ENCODE measurements around the gene CBFB. TPM values are rescaled to one million over a fixed set of nuclear protein-coding genes. Genes with fewer than 3 reads are reported as not detected.

CBFB gene
- total RNA-seq, 2 experiments from 2014 or later, result 235 to 241 TPM

GRCh38 chr16:67017421-67017750, 11.6 kb upstream of the CBFB start:
- H3K36me3 Mint-ChIP-seq (ENCODE audit: low read depth), result peaks cover under 1% of the 10 kb centered on the region
- ATAC-seq (no peak), DNase-seq (no peak)
- peaks cover 43% of the 10 kb centered on the region for H3K4me1 Mint-ChIP-seq (ENCODE audit: low read depth)
- H3K27me3 Mint-ChIP-seq (ENCODE audit: low read depth), result no peaks in the 10 kb centered on the region
- peak overlapping the region; percentile 54 for H3K27ac Mint-ChIP-seq
- ChIA-PET CTCF (interaction anchor here (0.8 to 8.1 kb wide), 48 partner anchors 8 to 173 kb away, joined by 3 to 149 read pairs (median 8); partner anchors contain the start of genes B3GNT9, CBFB, CES3 and EXOC3L1), POLR2A (interaction anchor here (0.9 to 3.8 kb wide), 10 partner anchors 11 to 175 kb away, joined by 3 to 18 read pairs (median 4); partner anchors contain the start of genes B3GNT9, CBFB, FBXL8 and TRADD)
- no peaks in the 10 kb centered on the region for H3K9me3 Mint-ChIP-seq (ENCODE audit: insufficient read depth)
- no peak overlapping the region for H3K4me3 Mint-ChIP-seq

GRCh38 chr16:67017810-67018488, 11.0 kb upstream of the CBFB start:
- ChIA-PET CTCF (interaction anchor here (0.6 to 8.1 kb wide), 65 partner anchors 9 to 458 kb away, joined by 3 to 149 read pairs (median 6); partner anchors contain the start of genes B3GNT9, CBFB, CES3 and E2F4), POLR2A (interaction anchor here (0.7 to 3.8 kb wide), 13 partner anchors 10 to 464 kb away, joined by 3 to 18 read pairs (median 4); partner anchors contain the start of genes B3GNT9, CBFB, FBXL8 and TRADD)
- ATAC-seq, result peak; percentile 78
- Mint-ChIP-seq H3K27me3 (ENCODE audit: low read depth) (no peaks in the 10 kb centered on the region), H3K27ac (peak overlapping the region; percentile 54), H3K36me3 (ENCODE audit: low read depth) (no peaks in the 10 kb centered on the region), H3K4me3 (no peak overlapping the region), H3K9me3 (ENCODE audit: insufficient read depth) (no peaks in the 10 kb centered on the region), H3K4me1 (ENCODE audit: low read depth) (peaks cover 46% of the 10 kb centered on the region)
- DNase-seq, result peak; percentile 94

GRCh38 chr16:67019171-67019570, 9.8 kb upstream of the CBFB start:
- H3K27ac Mint-ChIP-seq, result no peak overlapping the region
- DNase-seq (no peak), ATAC-seq (no peak)
- no peaks in the 10 kb centered on the region for H3K36me3 Mint-ChIP-seq (ENCODE audit: low read depth)
- no peak overlapping the region for H3K4me3 Mint-ChIP-seq
- ChIA-PET POLR2A (interaction anchor here (0.9 to 3.8 kb wide), 3 partner anchors 9 to 463 kb away, joined by 3 to 18 read pairs (median 4); partner anchors contain the start of gene CBFB), CTCF (interaction anchor here (0.9 to 8.1 kb wide), 21 partner anchors 9 to 228 kb away, joined by 3 to 149 read pairs (median 14); partner anchors contain the start of genes B3GNT9, CBFB, EXOC3L1 and FBXL8)
- no peaks in the 10 kb centered on the region for H3K9me3 Mint-ChIP-seq (ENCODE audit: insufficient read depth)
- no peaks in the 10 kb centered on the region for H3K27me3 Mint-ChIP-seq (ENCODE audit: low read depth)
- peaks cover 45% of the 10 kb centered on the region for H3K4me1 Mint-ChIP-seq (ENCODE audit: low read depth)

- no peak overlapping the region for H3K27ac Mint-ChIP-seq
- POLR2A ChIA-PET, result interaction anchor here (1.6 kb wide), 1 partner anchor 8 kb away, joined by 6 read pairs; no protein-coding TSS in a partner anchor
- DNase-seq (no peak), ATAC-seq (no peak)
- H3K4me1 Mint-ChIP-seq (ENCODE audit: low read depth), result peaks cover 38% of the 10 kb centered on the region
- H3K9me3 Mint-ChIP-seq (ENCODE audit: insufficient read depth), result no peaks in the 10 kb centered on the region
- CTCF ChIA-PET, result interaction anchor here (1.2 to 8.1 kb wide), 3 partner anchors 67 to 134 kb away, joined by 3 to 134 read pairs (median 16); no protein-coding TSS in a partner anchor
- no peak overlapping the region for H3K4me3 Mint-ChIP-seq
- no peaks in the 10 kb centered on the region for H3K27me3 Mint-ChIP-seq (ENCODE audit: low read depth)
- no peaks in the 10 kb centered on the region for H3K36me3 Mint-ChIP-seq (ENCODE audit: low read depth)
Measured at GRCh38 chr16:67021321-67021720, 7.6 kb upstream of the CBFB start.

- Mint-ChIP-seq H3K27ac (no peak overlapping the region), H3K4me3 (no peak overlapping the region), H3K36me3 (ENCODE audit: low read depth) (no peaks in the 10 kb centered on the region), H3K4me1 (ENCODE audit: low read depth) (peaks cover 34% of the 10 kb centered on the region), H3K9me3 (ENCODE audit: insufficient read depth) (no peaks in the 10 kb centered on the region), H3K27me3 (ENCODE audit: low read depth) (no peaks in the 10 kb centered on the region)
- CTCF ChIA-PET, result interaction anchor here (0.6 to 8.1 kb wide), 5 partner anchors 9 to 133 kb away, joined by 3 to 134 read pairs (median 5); no protein-coding TSS in a partner anchor
- POLR2A ChIA-PET, result interaction anchor here (0.5 to 1.6 kb wide), 3 partner anchors 9 to 97 kb away, joined by 3 to 6 read pairs (median 3); partner anchors contain the start of gene RRAD
- ATAC-seq (no peak), DNase-seq (peak; percentile 4)
Measured at GRCh38 chr16:67022531-67023214, 6.3 kb upstream of the CBFB start.

- Mint-ChIP-seq H3K27ac (peak overlapping the region; percentile 65), H3K36me3 (ENCODE audit: low read depth) (no peaks in the 10 kb centered on the region), H3K9me3 (ENCODE audit: insufficient read depth) (no peaks in the 10 kb centered on the region), H3K27me3 (ENCODE audit: low read depth) (no peaks in the 10 kb centered on the region), H3K4me1 (ENCODE audit: low read depth) (peaks cover 32% of the 10 kb centered on the region), H3K4me3 (no peak overlapping the region)
- ChIA-PET POLR2A (interaction anchor here (0.6 kb wide), 1 partner anchor 10 kb away, joined by 3 read pairs; no protein-coding TSS in a partner anchor), CTCF (interaction anchor here (1.7 kb wide), 1 partner anchor 132 kb away, joined by 5 read pairs; no protein-coding TSS in a partner anchor)
- ATAC-seq (no peak), DNase-seq (peak; percentile 10)
Measured at GRCh38 chr16:67023689-67024088, 5.3 kb upstream of the CBFB start.

GRCh38 chr16:67024384-67025209, 4.4 kb upstream of the CBFB start:
- H3K27ac Mint-ChIP-seq, result peak overlapping the region; percentile 81
- ATAC-seq (no peak), DNase-seq (peak; percentile 17)
- H3K4me3 Mint-ChIP-seq, result no peak overlapping the region
- POLR2A ChIA-PET, result interaction anchor here (0.6 kb wide), 1 partner anchor 11 kb away, joined by 3 read pairs; no protein-coding TSS in a partner anchor
- no peaks in the 10 kb centered on the region for H3K9me3 Mint-ChIP-seq (ENCODE audit: insufficient read depth)
- H3K27me3 Mint-ChIP-seq (ENCODE audit: low read depth), result no peaks in the 10 kb centered on the region
- H3K4me1 Mint-ChIP-seq (ENCODE audit: low read depth), result peaks cover 32% of the 10 kb centered on the region
- CTCF ChIA-PET, result interaction anchor here (1.1 to 4.3 kb wide), 6 partner anchors 11 to 136 kb away, joined by 3 to 17 read pairs (median 4); partner anchors contain the start of genes FBXL8 and TRADD
- no peaks in the 10 kb centered on the region for H3K36me3 Mint-ChIP-seq (ENCODE audit: low read depth)

- Mint-ChIP-seq H3K4me3 (no peak overlapping the region), H3K27me3 (ENCODE audit: low read depth) (no peaks in the 10 kb centered on the region), H3K9me3 (ENCODE audit: insufficient read depth) (no peaks in the 10 kb centered on the region), H3K36me3 (ENCODE audit: low read depth) (peaks cover 4% of the 10 kb centered on the region), H3K27ac (peak overlapping the region; percentile 81), H3K4me1 (ENCODE audit: low read depth) (peaks cover 35% of the 10 kb centered on the region)
- ChIA-PET POLR2A (no interaction called here), CTCF (interaction anchor here (1.1 to 4.3 kb wide), 6 partner anchors 12 to 135 kb away, joined by 3 to 17 read pairs (median 4); partner anchors contain the start of genes FBXL8 and TRADD)
- peak; percentile 22 for DNase-seq
- ATAC-seq, result no peak
Measured at GRCh38 chr16:67025210-67025550, 3.8 kb upstream of the CBFB start.

GRCh38 chr16:67026570-67026969, 2.4 kb upstream of the CBFB start:
- no peaks in the 10 kb centered on the region for H3K9me3 Mint-ChIP-seq (ENCODE audit: insufficient read depth)
- H3K36me3 Mint-ChIP-seq (ENCODE audit: low read depth), result peaks cover 17% of the 10 kb centered on the region
- ATAC-seq, result no peak
- POLR2A ChIA-PET, result interaction anchor here (0.6 to 2.1 kb wide), 4 partner anchors 14 to 68 kb away, joined by 3 to 10 read pairs (median 3); no protein-coding TSS in a partner anchor
- H3K27ac Mint-ChIP-seq, result no peak overlapping the region
- H3K4me1 Mint-ChIP-seq (ENCODE audit: low read depth), result peaks cover 47% of the 10 kb centered on the region
- H3K4me3 Mint-ChIP-seq, result no peak overlapping the region
- CTCF ChIA-PET, result interaction anchor here (1.0 to 5.9 kb wide), 6 partner anchors 9 to 129 kb away, joined by 3 to 66 read pairs (median 5); no protein-coding TSS in a partner anchor
- DNase-seq, result peak; percentile 20
- no peaks in the 10 kb centered on the region for H3K27me3 Mint-ChIP-seq (ENCODE audit: low read depth)

GRCh38 chr16:67027046-67027445, 1.9 kb upstream of the CBFB start:
- Mint-ChIP-seq H3K9me3 (ENCODE audit: insufficient read depth) (no peaks in the 10 kb centered on the region), H3K27me3 (ENCODE audit: low read depth) (no peaks in the 10 kb centered on the region), H3K27ac (peak overlapping the region; percentile 39), H3K4me3 (peak overlapping the region; percentile 39), H3K4me1 (ENCODE audit: low read depth) (peaks cover 51% of the 10 kb centered on the region), H3K36me3 (ENCODE audit: low read depth) (peaks cover 21% of the 10 kb centered on the region)
- peak; percentile 20 for DNase-seq
- CTCF ChIA-PET, result interaction anchor here (1.0 to 5.9 kb wide), 7 partner anchors 9 to 128 kb away, joined by 3 to 66 read pairs (median 4); no protein-coding TSS in a partner anchor
- ATAC-seq, result no peak
- POLR2A ChIA-PET, result interaction anchor here (0.6 to 2.1 kb wide), 4 partner anchors 8 to 27 kb away, joined by 3 to 18 read pairs (median 6); no protein-coding TSS in a partner anchor

All from activated CD8-positive, alpha-beta T cell treated with anti-CD3 and anti-CD28 coated beads, Interleukin-2, amount 10 ng/mL, durations not matched to agents 7 days and 5 days (primary cell).